ENCODE measurements around the gene MACROH2A1.

Gene MACROH2A1

GRCh38 chr5:135350536-135350935 is 48.5 kb downstream of the MACROH2A1 start:
- DNase-seq: no peak

DNA sequence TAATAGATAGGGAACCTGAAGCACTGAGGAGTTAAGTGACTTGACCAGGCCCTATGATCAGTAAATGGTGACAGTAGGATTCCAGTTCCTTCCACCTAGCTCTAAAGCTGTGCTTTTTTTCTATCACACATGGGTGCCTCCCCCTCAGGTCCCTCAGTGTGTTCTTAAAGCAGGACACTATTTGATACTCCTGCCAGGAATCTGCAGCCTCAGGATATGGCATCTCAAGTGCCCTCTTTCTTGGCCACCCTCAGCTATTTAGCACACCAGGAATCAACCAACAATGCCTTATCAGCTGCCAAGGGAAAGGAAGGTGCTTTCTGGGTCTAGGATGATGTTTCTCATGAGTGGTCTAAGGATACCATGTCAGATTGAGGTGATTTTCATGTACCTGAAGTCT is 49.1 kb downstream of the MACROH2A1 start:
- no peak for DNase-seq

- no peak for DNase-seq
Observed at GRCh38 chr5:135349451-135349850, 49.6 kb downstream of the MACROH2A1 start.

DNA sequence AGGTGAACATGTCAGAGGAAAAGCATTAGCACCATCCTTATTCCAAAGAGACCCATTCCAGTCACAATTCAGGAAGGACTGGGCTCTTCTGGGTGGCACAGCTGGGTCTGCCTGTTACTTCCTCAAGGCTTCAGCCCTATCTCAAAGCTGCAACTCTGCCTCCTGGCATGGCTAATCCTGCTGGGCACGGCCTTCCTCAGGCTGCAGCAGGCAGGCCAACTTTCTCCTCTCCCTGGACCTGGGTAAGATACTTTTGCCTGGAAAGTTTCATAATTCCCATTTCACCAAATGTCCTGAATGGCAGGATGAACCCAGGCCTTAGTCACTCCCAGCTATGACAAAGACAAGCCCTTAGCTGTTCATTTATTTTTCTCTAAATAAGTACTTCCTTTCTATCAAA is 50.1 kb downstream of the MACROH2A1 start:
- DNase-seq: no peak

- no peak for DNase-seq
Observed at GRCh38 chr5:135347392-135347791, 51.6 kb downstream of the MACROH2A1 start.

DNA sequence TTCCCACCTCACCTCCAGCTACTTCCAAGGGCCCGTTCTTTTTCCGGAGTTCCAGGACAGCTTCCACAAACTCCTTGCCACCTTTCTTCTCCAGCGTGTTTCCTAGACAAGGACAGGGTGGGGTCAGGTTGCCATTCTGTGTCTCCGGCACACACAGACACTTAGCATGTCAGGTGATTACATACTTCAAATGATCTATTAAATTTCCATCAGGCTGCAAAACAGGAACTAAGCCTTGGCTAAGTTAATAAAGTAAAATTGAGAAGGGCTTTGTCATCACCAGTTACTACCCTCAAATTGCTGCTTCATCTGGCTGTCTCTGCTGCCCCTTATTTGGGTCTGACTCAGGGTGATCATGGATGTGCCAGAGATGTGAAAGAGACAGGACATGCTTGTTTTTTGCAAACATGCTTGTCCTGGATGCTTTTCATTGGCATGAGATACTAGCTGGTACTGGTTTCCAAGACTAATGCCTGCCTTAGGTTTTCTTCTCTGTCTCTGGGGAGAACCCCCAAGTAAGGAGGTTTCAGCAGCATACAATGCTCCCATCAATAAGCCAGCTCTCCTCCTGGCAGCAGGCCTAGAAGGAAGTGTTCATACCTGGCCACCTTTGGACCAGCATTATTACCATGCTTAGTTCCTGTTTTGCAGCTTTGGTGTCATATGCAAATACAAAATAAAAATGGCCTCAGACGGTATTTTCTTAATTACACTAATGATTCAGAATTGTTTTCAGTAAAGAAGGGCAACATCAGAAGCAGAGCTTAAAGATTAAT is 52.9 kb downstream of the MACROH2A1 start:
- no peak for DNase-seq

DNA sequence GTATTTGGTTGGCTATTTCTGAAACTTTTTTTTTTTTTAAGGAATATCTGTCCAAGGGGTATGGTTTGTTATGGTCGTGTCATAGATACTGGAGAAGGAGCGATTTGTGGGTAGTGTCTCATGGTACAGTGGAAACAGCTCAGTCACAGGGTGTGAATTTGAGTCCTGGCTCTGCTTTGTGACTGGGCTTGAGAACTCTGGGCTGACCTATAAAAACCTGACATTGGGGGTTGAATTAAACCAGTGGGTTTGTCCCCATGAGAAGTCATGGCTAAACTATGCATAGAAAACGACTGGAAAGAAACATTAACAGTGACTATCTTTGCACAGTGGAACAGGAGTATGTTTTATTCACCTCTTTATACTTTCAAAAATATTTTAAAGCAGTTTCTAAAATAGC is 54.7 kb downstream of the MACROH2A1 start:
- DNase-seq: no peak

DNA sequence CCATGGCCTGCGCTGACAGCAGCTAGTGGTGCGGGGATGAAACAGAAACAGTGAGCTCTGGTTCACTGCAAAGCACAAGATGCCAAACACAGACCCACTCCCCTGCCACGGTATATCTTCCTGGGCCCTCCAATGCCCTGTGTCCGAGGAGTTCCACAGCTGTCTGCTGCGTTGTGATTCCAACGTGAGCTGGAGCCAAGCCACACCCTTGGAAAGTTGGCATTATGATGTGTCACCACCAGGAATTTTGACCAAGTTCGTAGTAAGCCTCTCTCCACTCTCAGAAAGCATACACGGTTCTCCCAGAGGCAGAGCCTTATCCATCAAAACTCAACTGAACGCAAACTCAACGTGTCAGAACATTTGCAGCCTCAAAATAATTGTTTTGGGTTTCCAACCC is 55.6 kb downstream of the MACROH2A1 start:
- no peak for DNase-seq

DNA sequence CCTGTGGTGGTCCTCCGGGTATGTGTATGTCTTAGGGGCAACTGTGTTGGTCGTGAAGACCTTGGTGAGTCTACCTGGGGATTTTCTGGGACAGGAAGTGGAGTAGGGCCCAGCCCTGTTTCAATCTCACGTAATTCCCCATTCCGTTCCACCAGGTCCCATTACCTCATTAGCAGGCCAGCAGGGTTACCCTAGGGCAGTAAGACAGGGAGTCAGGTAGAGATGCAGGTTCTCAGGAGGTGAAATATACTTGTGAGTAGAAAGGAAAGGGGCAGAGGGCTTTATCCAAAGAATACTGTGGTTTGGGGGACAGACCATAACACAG is 56.5 kb downstream of the MACROH2A1 start:
- DNase-seq: no peak

DNA sequence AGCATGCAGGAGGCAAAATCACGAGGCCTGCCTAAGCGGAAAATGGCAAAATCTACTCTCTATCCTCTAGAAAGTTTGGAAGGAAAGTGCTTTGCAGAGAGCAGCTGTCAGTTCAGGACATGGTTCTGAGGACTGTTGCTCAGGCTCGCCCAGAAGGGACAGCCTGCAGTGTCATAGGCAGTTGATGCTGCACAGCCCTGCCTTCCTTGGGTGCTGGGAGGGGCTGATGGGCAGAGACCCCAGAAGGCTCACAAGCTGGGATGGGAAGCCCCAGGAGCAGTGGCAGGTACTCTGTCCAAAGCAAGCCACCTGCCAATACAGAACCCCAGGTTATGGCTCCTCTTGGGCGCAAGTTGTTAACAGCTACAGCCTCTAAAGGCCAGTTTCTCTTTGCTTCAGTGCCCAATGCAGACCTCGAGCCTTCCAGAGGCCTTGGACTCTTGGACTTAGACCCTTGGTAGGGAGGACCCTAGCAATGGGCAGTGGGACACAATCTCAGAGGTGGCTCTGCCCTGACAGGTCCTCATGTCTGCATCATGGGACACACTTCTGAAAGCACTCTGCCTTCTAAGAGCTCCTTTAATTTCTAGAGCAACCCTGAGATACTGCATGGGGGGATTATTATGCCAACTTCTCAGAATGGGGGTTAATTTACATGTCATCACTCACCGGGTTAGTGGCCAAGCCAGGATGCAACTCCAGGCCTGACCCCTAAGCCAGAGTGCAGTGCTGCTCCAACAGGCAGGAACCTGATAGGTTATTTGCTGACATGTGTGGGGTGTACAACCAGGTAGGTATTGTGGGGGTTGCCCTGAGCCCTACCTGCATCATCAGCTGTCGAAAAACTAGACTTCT is 57.1 kb downstream of the MACROH2A1 start:
- no peak for DNase-seq

- DNase-seq: no peak
Observed at GRCh38 chr5:135341016-135341666, 57.9 kb downstream of the MACROH2A1 start.

- DNase-seq: no peak
Observed at GRCh38 chr5:135340568-135340967, 58.5 kb downstream of the MACROH2A1 start.

DNA sequence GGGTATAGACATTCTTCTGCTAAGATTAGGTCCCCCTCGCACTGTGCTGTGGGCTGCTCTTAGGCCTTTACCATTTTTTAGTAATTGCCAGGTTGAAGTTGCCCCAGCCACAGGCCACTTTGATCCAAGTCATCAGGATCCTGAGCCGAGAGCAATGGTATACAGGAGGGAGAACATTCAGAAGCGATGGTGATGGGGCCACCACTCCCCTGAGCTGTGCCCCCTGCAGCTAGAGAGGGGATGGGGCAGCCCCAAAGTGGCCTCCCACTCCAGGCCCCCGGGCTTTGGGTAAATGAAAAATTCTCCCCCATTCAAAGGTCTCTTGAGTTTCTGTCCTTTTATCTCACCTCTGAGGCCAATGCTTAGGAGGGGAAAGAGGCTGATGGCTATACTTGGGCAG is 59.4 kb downstream of the MACROH2A1 start:
- DNase-seq: no peak

- no peak for DNase-seq
Observed at GRCh38 chr5:135339189-135339588, 59.8 kb downstream of the MACROH2A1 start.

- DNase-seq: no peak
Observed at GRCh38 chr5:135337064-135337463, 62.0 kb downstream of the MACROH2A1 start.

- no peak for DNase-seq
Observed at GRCh38 chr5:135335031-135335828, 63.8 kb downstream of the MACROH2A1 start.

GRCh38 chr5:135333732-135334515 is 65.1 kb downstream of the MACROH2A1 start:
- DNase-seq: no peak

GRCh38 chr5:135332519-135333150 is 66.4 kb downstream of the MACROH2A1 start:
- no peak for DNase-seq

DNA sequence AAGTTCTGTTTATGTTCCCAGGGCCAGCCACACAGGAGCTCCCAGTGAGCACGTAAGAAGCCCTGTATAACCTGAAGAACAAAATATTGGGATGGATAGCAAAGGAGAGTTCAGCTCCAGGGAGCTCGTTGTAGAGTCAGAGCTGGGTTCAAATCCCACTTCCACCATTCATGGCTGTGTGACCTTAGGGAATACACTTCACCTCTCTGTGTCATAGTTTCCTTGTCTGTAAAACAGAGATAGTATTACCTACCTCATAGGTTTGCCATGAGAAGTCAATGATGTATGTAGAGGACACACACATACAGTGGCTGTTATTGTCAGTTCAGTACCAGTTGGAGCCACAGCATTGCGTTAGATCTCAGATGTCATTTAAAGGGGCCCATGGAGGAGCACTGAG is 67.4 kb downstream of the MACROH2A1 start:
- DNase-seq: no peak

DNA sequence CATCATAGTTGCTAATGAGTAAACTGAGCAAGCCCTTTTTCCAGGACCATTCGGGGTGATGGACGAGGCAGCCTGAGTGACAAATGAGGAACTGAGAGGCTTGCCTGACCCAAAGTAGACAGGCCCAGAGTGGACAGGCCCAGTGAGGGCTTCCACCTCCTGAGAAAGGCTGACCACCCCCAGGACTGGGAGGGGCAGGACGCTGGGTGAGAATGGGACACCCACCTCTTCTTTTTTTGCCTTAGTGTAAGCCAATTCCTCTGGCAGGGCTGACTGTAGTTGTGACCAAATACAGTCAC is 68.3 kb downstream of the MACROH2A1 start:
- no peak for DNase-seq

DNA sequence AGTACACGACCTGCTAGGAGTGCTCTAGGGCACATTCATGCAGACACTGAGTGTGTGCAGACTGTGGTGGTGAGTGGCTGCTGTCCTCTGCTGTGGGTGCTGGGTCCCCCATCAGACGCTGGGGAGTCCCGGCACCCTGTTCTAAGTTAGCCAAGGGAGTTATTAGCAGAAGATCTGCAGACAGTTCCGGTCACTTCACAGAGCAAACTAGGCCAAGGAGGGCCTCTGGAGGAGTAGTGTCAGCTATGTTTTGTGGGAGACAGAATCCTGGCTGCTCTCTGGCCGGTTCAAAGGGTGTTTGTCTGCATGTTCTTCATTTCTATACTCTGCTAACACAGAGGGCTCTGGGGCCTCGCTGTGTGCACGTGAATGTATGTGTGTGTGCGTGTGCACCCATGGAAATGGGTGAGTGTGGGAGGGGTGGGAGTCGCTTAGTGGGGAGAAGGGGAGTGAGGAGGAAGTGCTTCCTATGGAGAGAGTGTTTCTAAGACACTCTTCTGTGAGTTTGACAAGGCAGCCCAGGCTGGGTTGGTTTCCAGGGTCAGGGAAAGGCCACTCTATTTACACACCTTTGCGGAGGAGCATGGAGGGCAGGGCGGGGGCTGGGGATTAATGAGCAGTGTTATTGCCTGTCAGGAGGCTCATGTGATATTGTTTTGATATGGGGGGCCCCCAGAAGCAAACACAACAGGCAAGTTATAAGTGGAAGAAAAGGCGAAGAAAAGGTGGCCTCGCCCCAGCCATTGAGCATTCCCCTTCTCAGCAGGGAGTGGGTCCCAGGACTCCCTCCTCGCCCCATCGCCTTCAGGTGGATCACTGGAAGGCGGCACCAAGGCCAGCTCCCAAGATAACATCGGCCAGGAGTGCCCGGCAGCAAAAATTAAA is 68.9 kb downstream of the MACROH2A1 start:
- no peak for DNase-seq
